ENCODE measurements around the gene CCRL2. TPM values are rescaled to one million over a fixed set of nuclear protein-coding genes. Genes with fewer than 3 reads are reported as not detected.
"Not testable (repeated sequence)": the region's sequence is repeated elsewhere in the genome, so short reads cannot be mapped to it uniquely, and the experiment has no call there.

CCRL2 gene
- total and polyA plus RNA-seq, 9 of the 15 experiments (the other 6 are each of a cell fraction or from before 2014, with no cell fraction given) = 3.4 to 5.7 (median 4.0) TPM

GRCh38 chr3:46433118-46433517 is 26.1 kb downstream of the CCRL2 start (continued):
- not testable (repeated sequence) for TF ChIP-seq ID3 (CRISPR knock-in tag; IDR thresholded peaks at IDR 0.05); TEAD4 (CRISPR knock-in tag; IDR thresholded peaks at IDR 0.05; ENCODE audit: borderline replicate concordance); FOXM1 (CRISPR knock-in tag; IDR thresholded peaks at IDR 0.05; ENCODE audit: low read depth); ATF1 (CRISPR knock-in tag; IDR thresholded peaks at IDR 0.05)
- 0 out of 2 replicates have a peak, but pooled peaks have one; percentile 34 for TF ChIP-seq ID3 (tag; IDR thresholded peaks at IDR 0.05)
- TF ChIP-seq NFIC (IDR thresholded peaks at IDR 0.05) = peak; percentile 40
- 0 out of 2 replicates have a peak, but pooled peaks have one; percentile 73 for TF ChIP-seq ZNF175 (CRISPR knock-in tag; IDR thresholded peaks at IDR 0.05; ENCODE audit: low read depth)
- peak; percentile 70 for TF ChIP-seq ZNF134 (CRISPR knock-in tag; conservative IDR thresholded peaks at IDR 0.05)
- TF ChIP-seq FOSL1 (tag; conservative IDR thresholded peaks at IDR 0.05) = peak; percentile 62
- TF ChIP-seq TRIM24 (IDR thresholded peaks at IDR 0.05) = peak; percentile 88 to 91
- peak; percentile 88 for TF ChIP-seq TEAD4 (IDR thresholded peaks at IDR 0.05; ENCODE audit: low read length)
- TF ChIP-seq ATF4 (CRISPR knock-in tag; IDR thresholded peaks at IDR 0.05) = peak; percentile 77
- 0 out of 2 replicates have a peak, but pooled peaks have one; percentile 34 for TF ChIP-seq ERF (CRISPR knock-in tag; IDR thresholded peaks at IDR 0.05)
- TF ChIP-seq FOXM1 (IDR thresholded peaks at IDR 0.05; ENCODE audit: low read depth) = 0 out of 2 replicates have a peak, but pooled peaks have one; percentile 18
- peak; percentile 51; the same call in 1 of the 2 replicates for TF ChIP-seq ZNF239 (CRISPR knock-in tag; IDR thresholded peaks at IDR 0.05)
- TF ChIP-seq ZNF79 (CRISPR knock-in tag; IDR thresholded peaks at IDR 0.05; ENCODE audit: low read depth) = peak; percentile 57; the same call in 1 of the 2 replicates
- TF ChIP-seq SMAD3 (CRISPR knock-in tag; conservative IDR thresholded peaks at IDR 0.05) = peak; percentile 90
- peak; percentile 84 for TF ChIP-seq ZNF584 (CRISPR knock-in tag; IDR thresholded peaks at IDR 0.05; ENCODE audit: low read depth)
- TF ChIP-seq HDAC3 (IDR thresholded peaks at IDR 0.05; ENCODE audit: borderline replicate concordance, partially characterized antibody) = peak; percentile 33
- peak in 1 of 2 experiments; percentile 86; a peak in 2 of 4 replicates for TF ChIP-seq MAZ (CRISPR knock-in tag; conservative IDR thresholded peaks at IDR 0.05 in 1 of 2, IDR thresholded peaks at IDR 0.05 in 1 of 2)
- peak; percentile 89 for TF ChIP-seq TAL1 (IDR thresholded peaks at IDR 0.05)
- peak; percentile 69 for TF ChIP-seq CCNT2 (IDR thresholded peaks at IDR 0.05; ENCODE audit: borderline replicate concordance, extremely low read depth, insufficient read length, low read depth, low read length)
- peak; percentile 93 for TF ChIP-seq ZNF589 (CRISPR knock-in tag; IDR thresholded peaks at IDR 0.05; ENCODE audit: low read depth)
- peak; percentile 90 for TF ChIP-seq CBFA2T3 (IDR thresholded peaks at IDR 0.05)
- TF ChIP-seq FOXA3 (CRISPR knock-in tag; conservative IDR thresholded peaks at IDR 0.05 in 1 of 2, IDR thresholded peaks at IDR 0.05 in 1 of 2) = 0 out of 4 replicates have a peak, but pooled peaks of 1 of the 2 experiments have one; percentile 16
- peak; percentile 52 for TF ChIP-seq GABPA (tag; conservative IDR thresholded peaks at IDR 0.05; ENCODE audit: low read depth)
- TF ChIP-seq ATF1 (tag; IDR thresholded peaks at IDR 0.05) = peak; percentile 24; the same call in 1 of the 2 replicates
- peak; percentile 82 for TF ChIP-seq TCF3 (CRISPR knock-in tag; IDR thresholded peaks at IDR 0.05)
- peak; percentile 95 for TF ChIP-seq ZKSCAN1 (IDR thresholded peaks at IDR 0.05; ENCODE audit: low read depth, low read length)
- TF ChIP-seq EP300 (IDR thresholded peaks at IDR 0.05; ENCODE audit: low read length) = peak; percentile 51
